GM23248 (cell line): ENCODE measurements around the gene CDC40. TPM values are rescaled to one million over a fixed set of nuclear protein-coding genes. Genes with fewer than 3 reads are reported as not detected.
A peak's percentile ranks its signal among the peaks of the same experiment; 100 is the strongest.

Source experiments
- DNase-seq: peaks from one replicate; pipeline ENCODE4 v3.0.0-alpha.2; 2015
- H2AFZ ChIP-seq: fragments of 200-600 bp; sonication (generic); 2 replicates; pipeline ENCODE4 v1.6.1; 2016; ENCODE audit warnings: antibody characterized with exemption
- H3F3A ChIP-seq: fragments of 200-600 bp; sonication (generic); 2 replicates; pipeline ENCODE4 v1.6.1; 2016; ENCODE audit warnings: mild to moderate bottlenecking, antibody characterized with exemption, mixed run types; ENCODE audit not compliant: insufficient read depth
- H3K27ac ChIP-seq: fragments of 200-600 bp; sonication (generic); 2 replicates; pipeline ENCODE4 v1.5.1; 2016; ENCODE audit warnings: mild to moderate bottlenecking
- H3K27me3 ChIP-seq: fragments of 200-600 bp; sonication (generic); replicated peaks from 2 replicates; pipeline ENCODE4 v1.6.1; 2016; ENCODE audit warnings: mild to moderate bottlenecking; ENCODE audit not compliant: insufficient read depth
- H3K36me3 ChIP-seq: fragments of 200-600 bp; sonication (generic); 2 replicates; pipeline ENCODE4 v1.6.1; 2016; ENCODE audit warnings: low read depth, mild to moderate bottlenecking
- H3K4me1 ChIP-seq: fragments of 200-600 bp; sonication (generic); 2 replicates; pipeline ENCODE4 v1.6.1; 2016; ENCODE audit warnings: mild to moderate bottlenecking; ENCODE audit not compliant: insufficient read depth
- H3K4me2 ChIP-seq: fragments of 200-600 bp; sonication (generic); one replicate; pipeline ENCODE4 v1.6.1; 2016; ENCODE audit warnings: mild to moderate bottlenecking; ENCODE audit not compliant: unreplicated experiment
- H3K4me3 ChIP-seq: fragments of 200-600 bp; sonication (generic); 2 replicates; pipeline ENCODE4 v1.5.1; 2016; ENCODE audit warnings: mild to moderate bottlenecking
- H3K79me2 ChIP-seq: fragments of 200-600 bp; sonication (generic); 2 replicates; pipeline ENCODE4 v1.6.1; 2016; ENCODE audit warnings: mild to moderate bottlenecking; ENCODE audit not compliant: insufficient read depth
- H3K9ac ChIP-seq: fragments of 200-600 bp; sonication (generic); 2 replicates; pipeline ENCODE4 v1.6.1; 2016; ENCODE audit warnings: mild to moderate bottlenecking
- H3K9me2 ChIP-seq: fragments of 200-600 bp; sonication (generic); 2 replicates; pipeline ENCODE4 v1.6.1; 2016; ENCODE audit warnings: mixed run types, mild to moderate bottlenecking, moderate library complexity; ENCODE audit not compliant: insufficient read depth
- H3K9me3 ChIP-seq: fragments of 200-600 bp; sonication (generic); one replicate; pipeline ENCODE4 v1.6.1; 2017; ENCODE audit warnings: low read depth
- H4K20me1 ChIP-seq: fragments of 200-600 bp; sonication (generic); 2 replicates; pipeline ENCODE4 v1.6.0; 2016; ENCODE audit not compliant: insufficient read depth
- EZH2 ChIP-seq: fragments of 200-600 bp; sonication (generic); IDR thresholded peaks from 2 replicates; pipeline ENCODE4 v1.6.1; 2018; ENCODE audit warnings: antibody characterized with exemption, mild to moderate bottlenecking; ENCODE audit not compliant: insufficient read depth, poor library complexity, severe bottlenecking
- EZH2phosphoT487 ChIP-seq: fragments of 200-600 bp; sonication (generic); IDR thresholded peaks from 2 replicates; pipeline ENCODE4 v1.6.1; 2018; ENCODE audit warnings: antibody characterized with exemption, moderate library complexity, mild to moderate bottlenecking, low read depth; ENCODE audit not compliant: insufficient read depth
- WGBS, 2 experiments: methylation state at CpG; one replicate each; pipeline ENCODE4 v1.1.6; 2015 to 2017; ENCODE audit warnings: low lambda C conversion rate in 2 of 2, low coverage in 1 of 2; ENCODE audit errors: missing lambda C conversion rate in 2 of 2; 5-methylcytosine and 5-hydroxymethylcytosine counted together
- in situ Hi-C: fragments of 300-500 bp; cut with MboI; formaldehyde crosslinking; loops from 2 replicates; pipeline ENCODE4 v1.15.0; 2020
- polyA plus RNA-seq: library from polyadenylated mRNA; unstranded; fragments of >200 nt; fragmentation: Nextera tagmentation; extraction: Ambion mirVana; gene quantifications from 2 replicates; pipeline ENCODE4 v1.2.1, GENCODE V29; 2016
- total RNA-seq: library from RNA; depleted of rRNA; stranded (reverse); fragments of >200 nt; shearing (Covaris generic); gene quantifications from 2 replicates; pipeline ENCODE4 v1.2.3, GENCODE V29; 2014

The CDC40 gene
- total and polyA plus RNA-seq, 2 experiments from 2014 or later: 21.1 to 21.9 TPM

DNA sequence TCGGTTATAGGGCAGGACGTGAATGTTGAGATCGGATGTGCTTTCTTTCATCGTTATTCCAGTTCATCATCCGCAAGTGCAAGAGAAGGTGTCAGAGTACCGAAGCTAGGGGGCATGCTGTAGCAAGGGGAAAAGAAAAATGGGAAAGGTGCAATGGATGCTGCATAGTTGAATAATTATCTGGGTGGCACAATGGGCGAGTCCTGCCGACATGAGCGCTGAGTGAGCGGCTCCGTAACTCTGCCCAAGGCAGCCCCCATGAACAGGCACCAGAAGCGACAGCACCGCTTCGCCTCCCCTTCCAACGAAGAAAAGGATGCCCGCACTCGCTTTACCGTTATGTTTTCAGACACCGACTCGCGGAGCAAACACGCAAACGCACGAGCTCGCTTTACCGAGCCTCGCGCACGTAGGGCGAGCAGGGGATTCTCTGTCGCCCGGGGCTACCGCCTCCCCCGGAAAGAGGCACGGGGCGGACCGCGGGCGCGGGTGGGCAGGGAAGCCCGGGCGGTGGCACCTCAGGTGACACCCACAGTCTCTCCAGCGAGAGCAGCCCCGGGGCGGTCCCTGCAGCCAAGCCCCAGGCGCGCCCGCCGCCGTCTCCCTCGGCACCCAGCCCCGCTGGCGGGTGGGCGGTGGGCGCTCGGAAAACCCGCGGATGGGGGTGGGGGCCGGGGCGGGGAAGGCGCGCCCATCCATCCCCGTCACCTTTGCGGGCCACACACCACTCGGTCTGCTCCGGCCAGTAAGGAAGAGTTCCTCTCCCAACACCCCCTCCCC is 1.4 kb upstream of the CDC40 start:
- Histone ChIP-seq H3K9me3 (no peaks in the 10 kb centered on the region), H3F3A (peaks cover 11% of the 10 kb centered on the region; the same call in 1 of the 2 replicates), H3K36me3 (no peaks in the 10 kb centered on the region), H3K4me3 (peak overlapping the region; percentile 92), H3K4me2 (peak overlapping the region; percentile 85), H3K9me2 (no peaks in the 10 kb centered on the region), H2AFZ (peak overlapping the region; percentile 96), H3K9ac (peak overlapping the region; percentile 93), H3K27me3 (no peaks in the 10 kb centered on the region), H3K79me2 (peaks cover 85% of the 10 kb centered on the region), H4K20me1 (peaks cover 12% of the 10 kb centered on the region; the same call in 1 of the 2 replicates), H3K27ac (peak overlapping the region; percentile 77), H3K4me1 (peaks cover 39% of the 10 kb centered on the region)
- no peak for TF ChIP-seq EZH2
- in situ Hi-C loops: no loop called here
- WGBS, 2 experiments: 2% methylated on average over 37 to 40 of the region's 66 CpGs
- peak; percentile 82 for DNase-seq

DNA sequence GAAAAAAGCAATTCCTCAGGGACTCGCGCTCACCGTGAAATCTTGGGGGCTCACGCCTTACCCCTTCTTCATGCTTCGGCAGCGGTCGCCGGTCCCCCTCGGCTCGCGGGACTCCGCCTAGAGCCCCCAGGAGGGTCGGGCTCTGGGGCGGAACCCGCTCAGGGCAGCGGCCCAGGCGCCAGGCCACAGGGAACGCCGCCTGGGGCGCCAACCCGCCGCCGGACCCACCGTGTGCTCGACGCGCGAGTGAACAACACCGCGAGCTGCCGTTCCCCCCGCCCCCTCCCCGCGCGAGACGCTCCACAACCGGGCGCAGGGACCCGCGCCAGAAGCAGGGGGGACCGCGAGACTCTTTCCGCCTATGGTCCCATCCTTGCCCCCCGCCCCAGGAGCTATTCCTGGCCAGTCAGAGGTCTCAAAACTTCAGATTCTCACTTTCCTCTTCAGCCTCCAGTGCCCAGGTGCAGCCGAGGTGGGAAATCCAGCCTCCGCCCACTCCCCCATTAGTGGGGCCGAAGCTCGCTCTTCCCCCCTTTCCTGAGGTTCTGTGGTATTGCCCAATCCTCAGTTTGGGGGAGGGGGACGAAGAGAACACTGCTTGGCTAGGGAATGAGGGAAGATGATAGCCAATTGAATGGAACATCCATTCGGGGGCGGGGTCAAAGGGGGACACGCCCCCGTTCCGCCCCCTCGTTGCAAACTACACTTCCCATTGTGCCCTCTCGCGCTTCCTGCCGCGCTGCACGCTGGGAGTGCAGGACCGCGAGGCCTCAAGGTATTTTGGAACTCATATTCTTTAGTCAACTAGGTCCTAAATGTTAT is 610 bp upstream of the CDC40 start, which contains the start of gene WASF1:
TSS of gene WASF1 (minus strand) at position 265 of the 822 bp plus-strand sequence. CDS start 52,069 bp downstream, outside the sequence.
- Histone ChIP-seq H3K27ac (peak within 1 kb of the TSS; percentile 77), H3K9ac (peak within 1 kb of the TSS; percentile 93), H3K4me2 (peak within 1 kb of the TSS; percentile 96), H2AFZ (peak within 1 kb of the TSS; percentile 96), H3K36me3 (no peaks in the 10 kb centered on the region), H3K4me1 (peaks cover 46% of the 10 kb centered on the region), H3K9me2 (no peaks in the 10 kb centered on the region), H3K79me2 (peaks cover 85% of the 10 kb centered on the region), H3K27me3 (no peaks in the 10 kb centered on the region), H3K9me3 (no peaks in the 10 kb centered on the region), H3K4me3 (peak within 1 kb of the TSS; percentile 92), H4K20me1 (peaks cover 7% of the 10 kb centered on the region; the same call in 1 of the 2 replicates), H3F3A (peaks cover 11% of the 10 kb centered on the region; the same call in 1 of the 2 replicates)
- WGBS, 2 experiments: 1% methylated on average over 48 to 49 of the region's 62 CpGs
- DNase-seq: peak; percentile 98
- TF ChIP-seq EZH2 (no peak), EZH2phosphoT487 (no peak)
- in situ Hi-C loops: no loop called here

DNA sequence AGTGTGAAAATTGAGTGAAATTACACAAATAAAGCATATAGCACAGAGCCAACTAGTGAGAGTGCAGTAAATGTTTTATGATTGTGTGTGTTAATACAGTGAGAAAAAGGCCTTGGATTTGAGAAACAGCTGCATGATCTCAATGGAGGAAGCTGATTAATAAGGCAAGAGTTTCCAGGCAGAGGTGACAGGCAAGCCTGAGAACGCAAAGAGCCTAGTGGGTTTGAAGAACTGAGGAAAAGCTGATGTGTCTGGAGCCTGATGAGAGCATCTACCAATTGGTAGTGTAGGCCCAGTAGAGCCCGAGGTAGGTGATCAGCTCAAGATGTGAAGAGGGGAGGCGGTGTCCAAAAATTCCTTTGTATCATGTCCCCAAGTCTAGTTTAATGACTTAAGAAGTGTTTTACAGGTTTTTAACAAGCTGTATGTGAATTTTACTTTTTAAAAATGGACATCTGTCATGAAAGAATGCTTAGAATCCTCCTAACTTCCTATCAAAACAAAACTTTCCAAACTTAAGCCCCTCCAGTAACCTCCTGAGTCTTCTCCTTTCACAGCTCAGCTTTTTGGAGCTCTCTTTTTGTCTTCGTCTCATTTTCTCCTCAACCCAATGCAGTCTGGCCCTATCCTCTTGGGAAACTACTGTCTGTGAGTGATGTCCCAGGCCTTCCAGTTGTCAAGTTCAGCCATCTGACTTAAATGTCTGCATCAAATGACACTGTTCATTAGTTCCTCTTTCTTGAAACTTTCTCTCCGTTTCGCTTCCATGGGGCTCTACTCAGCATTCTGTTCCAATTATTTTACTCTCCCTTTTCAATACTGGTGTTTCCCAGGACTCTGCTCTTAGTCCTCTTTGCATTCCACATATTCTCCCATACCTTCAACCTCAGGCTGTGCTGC is 1.2 kb downstream of the CDC40 start:
- 8 to 18% methylated on average over 6 of the region's 6 CpGs for WGBS, 2 experiments
- peak overlapping the region; percentile 92 for H3K4me3 ChIP-seq

More for the DNA sequence above, 1.2 kb downstream of the CDC40 start:
- Histone ChIP-seq H3K4me1 (peaks cover 46% of the 10 kb centered on the region), H4K20me1 (peaks cover 7% of the 10 kb centered on the region; the same call in 1 of the 2 replicates), H3K9me2 (no peaks in the 10 kb centered on the region), H3K27me3 (no peaks in the 10 kb centered on the region), H3F3A (peaks cover 11% of the 10 kb centered on the region; the same call in 1 of the 2 replicates), H3K9me3 (no peaks in the 10 kb centered on the region), H2AFZ (peak overlapping the region; percentile 96), H3K27ac (peak overlapping the region; percentile 53), H3K36me3 (no peaks in the 10 kb centered on the region), H3K9ac (peak overlapping the region; percentile 93), H3K79me2 (peaks cover 85% of the 10 kb centered on the region), H3K4me2 (peak overlapping the region; percentile 96)
- in situ Hi-C loops: no loop called here
- TF ChIP-seq EZH2 (no peak), EZH2phosphoT487 (no peak)
- peak; percentile 58 for DNase-seq
